Psoas muscle (tissue), 8 donors: ENCODE measurements around the gene MYG1. TPM values are rescaled to one million over a fixed set of nuclear protein-coding genes. Genes with fewer than 3 reads are reported as not detected.

Experiments
- ATAC-seq, 4 donors: fragments of 200-7000 bp; cut with Tn5 transposase; one replicate each; pipeline ENCODE4 v1.9.1; 2020; ENCODE audit warnings: moderate library complexity in 3 of 4, mild to moderate bottlenecking in 2 of 4
- DNase-seq, 2 donors: peaks; one replicate each; pipeline ENCODE4 v3.0.0-alpha.2; 2020
- H3K27ac ChIP-seq: fragments of 200-600 bp; one replicate; pipeline ENCODE4 v1.8.0; 2022
- H3K27me3 ChIP-seq, 3 donors: fragments of 200-600 bp in 1 of 3; one replicate each; pipeline versions ENCODE4 v1.6.1 to v1.8.0; 2013 to 2022; ENCODE audit warnings: low read length in 2 of 3, mild to moderate bottlenecking in 2 of 3, moderate library complexity in 1 of 3; ENCODE audit not compliant: insufficient read depth in 3 of 3
- H3K36me3 ChIP-seq, 2 donors: fragments of 200-600 bp in 1 of 2; one replicate each; pipeline versions ENCODE4 v1.6.1 to v1.8.0; 2013 to 2022; ENCODE audit warnings: low read depth in 1 of 2, mild to moderate bottlenecking in 1 of 2, moderate library complexity in 1 of 2; ENCODE audit not compliant: insufficient read depth in 1 of 2
- H3K4me1 ChIP-seq: fragments of 200-600 bp; one replicate; pipeline ENCODE4 v1.8.0; 2022
- H3K4me3 ChIP-seq: fragments of 200-600 bp; one replicate; pipeline ENCODE4 v1.8.0; 2022; ENCODE audit warnings: mild to moderate bottlenecking
- H3K9me3 ChIP-seq: fragments of 200-600 bp; one replicate; pipeline ENCODE4 v1.8.0; 2022
- CTCF ChIP-seq: fragments of 200-600 bp; IDR thresholded peaks from one replicate; pipeline ENCODE4 v1.8.0; 2022; ENCODE audit warnings: antibody characterized with exemption
- WGBS, 3 donors: extraction: QIAGEN DNeasy Blood & Tissue Kit; methylation state at CpG; one replicate each; pipeline versions ENCODE4 v1.1.6 to v1.1.7; 2013; 5-methylcytosine and 5-hydroxymethylcytosine counted together
- intact Hi-C, 2 donors: fragments of 100-400 bp; cut with DNase I; formaldehyde crosslinking; loops; one replicate each; pipeline versions ENCODE4 v1.11.0 to v1.14.2; 2022
- long read RNA-seq, 2 donors: library from polyadenylated mRNA; unstranded; transcript quantifications; one replicate each; pipeline ENCODE4 v2.0.0, GENCODE V29; 2021
- polyA plus RNA-seq, 3 donors: library from polyadenylated mRNA; stranded (reverse); fragments of 200-250 nt; gene quantifications; one replicate each; pipeline ENCODE4 v1.2.3, GENCODE V29; 2013
- total RNA-seq, 4 donors: library from RNA; stranded (reverse); fragmentation: NEBNext Ultra II Directional in 2 of 4; extraction: Animal tissue kit (Norgen Biotek cat#: 25700) in 2 of 4; gene quantifications; one replicate each; pipeline versions ENCODE4 v1.2.1 to v1.2.4, GENCODE V29; 2021 to 2023
- donor health status: healthy with polysubstance abuse.
- donor health status: DM: no; HTN: no; CAD: no; lungs with moderate emphysema.
- donor health status: Bipolar disorder and iron deficiency.
- donor health status: healthy.
- donor health status: DM: yes; HTN: yes; CAD: no.
- donor health status: DM: no; HTN: no; CAD: no.
- donor health status: DM: no; HTN: no; CAD: no.
- donor health status: DM: yes; HTN: yes; CAD: no.

Gene MYG1
- total RNA-seq (10 to 100 TPM; 43.1 to 51.4 (median 44.5) TPM), polyA plus RNA-seq (10 to 100 TPM; 34.6 to 68.9 (median 65.0) TPM)
- long read RNA-seq, donor 1, transcript C12orf10-201 (7 exons, 1,192 nt), result major isoform, 40 of 48 reads
- long read RNA-seq, donor 1, partial matches to known transcripts, result 2 of 48 reads
- long read RNA-seq, donor 1, other reads (novel, unspliced or antisense), result 1 of 48 reads
- long read RNA-seq, donor 2, transcript C12orf10-208 (4 exons, 813 nt), result minor isoform, 7 of 63 reads
- long read RNA-seq, donor 2, transcript C12orf10-201 (7 exons, 1,192 nt), result major isoform, 49 of 63 reads
- long read RNA-seq, donor 2, partial matches to known transcripts, result 2 of 63 reads
- long read RNA-seq, donor 2, other reads (novel, unspliced or antisense), result 3 of 63 reads

GRCh38 chr12:53299454-53300180 is at the start of gene MYG1:
Gene MYG1, plus strand, starts transcription at chr12:53299695. Its CDS starts 43 bp downstream, at chr12:53299738.
- Histone ChIP-seq H3K36me3 (peaks cover 3 to 56% of the 10 kb centered on the region in 2 donors), H3K4me3 (peak within 1 kb of the TSS; percentile 95), H3K27me3 (no peaks in the 10 kb centered on the region), H3K4me1 (peaks cover 34% of the 10 kb centered on the region), H3K27ac (peak within 1 kb of the TSS; percentile 77), H3K9me3 (no peaks in the 10 kb centered on the region)
- no peak for TF ChIP-seq CTCF
- intact Hi-C loops, result loop anchor here in 1 of 2 donors (2.0 kb wide), 1 partner anchor 21 kb away; the partner anchor contains the start of gene AAAS
- DNase-seq (peak; percentile 88 to 93), ATAC-seq (peak; percentile 78 to 86 (median 82))
- WGBS, 3 donors, result 1 to 2% (median 1%) methylated on average over 51 of the region's 51 CpGs

- 0% methylated on average over 35 to 51 of the region's 51 CpGs for WGBS, 3 donors
Observed at GRCh38 chr12:53251477-53252348, 47.8 kb upstream of the MYG1 start.

GRCh38 chr12:53252349-53252916 is 47.1 kb upstream of the MYG1 start:
- Histone ChIP-seq H3K9me3 (no peaks in the 10 kb centered on the region), H3K4me1 (peaks cover 18% of the 10 kb centered on the region), H3K27me3 (no peaks in the 10 kb centered on the region), H3K36me3 (peaks cover 0 to 24% of the 10 kb centered on the region in 2 donors), H3K4me3 (peak overlapping the region; percentile 84), H3K27ac (peak overlapping the region; percentile 87)
- ATAC-seq (no peak), DNase-seq (peak in 1 of 2 donors; percentile 57)
- WGBS, 3 donors, result 5 to 7% (median 7%) methylated on average over 19 of the region's 19 CpGs
- no peak for TF ChIP-seq CTCF
- intact Hi-C loops, result loop anchor here in 1 of 2 donors (2.0 to 5.0 kb wide), 2 partner anchors 32 to 40 kb away; no protein-coding TSS in a partner anchor

More at GRCh38 chr12:53251477-53252348, 47.8 kb upstream of the MYG1 start:
- H3K4me3 ChIP-seq, result peak overlapping the region; percentile 84
- no peaks in the 10 kb centered on the region for H3K27me3 ChIP-seq
- peaks cover 0 to 24% of the 10 kb centered on the region in 2 donors for H3K36me3 ChIP-seq
- H3K27ac ChIP-seq, result peak overlapping the region; percentile 87
- H3K9me3 ChIP-seq, result no peaks in the 10 kb centered on the region
- TF ChIP-seq CTCF, result peak; percentile 41
- peak; percentile 81 to 90 for DNase-seq
- H3K4me1 ChIP-seq, result peaks cover 18% of the 10 kb centered on the region
- peak; percentile 90 to 94 (median 91) for ATAC-seq
- intact Hi-C loops, result loop anchor here (1.0 to 5.0 kb wide), 4 partner anchors 30 to 41 kb away; no protein-coding TSS in a partner anchor

GRCh38 chr12:53253298-53253697 is 46.2 kb upstream of the MYG1 start:
- Histone ChIP-seq H3K27me3 (no peaks in the 10 kb centered on the region), H3K9me3 (no peaks in the 10 kb centered on the region), H3K27ac (peak overlapping the region; percentile 87), H3K4me1 (peaks cover 18% of the 10 kb centered on the region), H3K4me3 (peak overlapping the region; percentile 84), H3K36me3 (peaks cover 0 to 24% of the 10 kb centered on the region in 2 donors)
- intact Hi-C loops, result loop anchor here in 1 of 2 donors (2.0 to 5.0 kb wide), 2 partner anchors 32 to 39 kb away; no protein-coding TSS in a partner anchor
- no peak for ATAC-seq
- TF ChIP-seq CTCF, result no peak
- 68 to 74% (median 69%) methylated on average over 13 of the region's 13 CpGs for WGBS, 3 donors
- peak in 1 of 2 donors; percentile 21 for DNase-seq
